Daoy (cell line): ENCODE data around the gene IQGAP2. TPM values are rescaled to one million over a fixed set of nuclear protein-coding genes. Genes with fewer than 3 reads are reported as not detected.
A peak's percentile ranks its signal among the peaks of the same experiment; 100 is the strongest.
"Not testable (repeated sequence)": the region's sequence is repeated elsewhere in the genome, so short reads cannot be mapped to it uniquely, and the experiment has no call there.

Experiments
- DNase-seq: peaks from one replicate; pipeline ENCODE4 v3.0.0-alpha.2; 2015; ENCODE audit warnings: low read depth
- total RNA-seq: library from RNA; depleted of rRNA; stranded (reverse); fragments of >200 nt; shearing (Covaris generic); gene quantifications from 2 replicates; pipeline ENCODE4 v1.2.3, GENCODE V29; 2014

IQGAP2 gene
- total RNA-seq, 1 experiment from 2014 or later: 6.9 TPM

DNA sequence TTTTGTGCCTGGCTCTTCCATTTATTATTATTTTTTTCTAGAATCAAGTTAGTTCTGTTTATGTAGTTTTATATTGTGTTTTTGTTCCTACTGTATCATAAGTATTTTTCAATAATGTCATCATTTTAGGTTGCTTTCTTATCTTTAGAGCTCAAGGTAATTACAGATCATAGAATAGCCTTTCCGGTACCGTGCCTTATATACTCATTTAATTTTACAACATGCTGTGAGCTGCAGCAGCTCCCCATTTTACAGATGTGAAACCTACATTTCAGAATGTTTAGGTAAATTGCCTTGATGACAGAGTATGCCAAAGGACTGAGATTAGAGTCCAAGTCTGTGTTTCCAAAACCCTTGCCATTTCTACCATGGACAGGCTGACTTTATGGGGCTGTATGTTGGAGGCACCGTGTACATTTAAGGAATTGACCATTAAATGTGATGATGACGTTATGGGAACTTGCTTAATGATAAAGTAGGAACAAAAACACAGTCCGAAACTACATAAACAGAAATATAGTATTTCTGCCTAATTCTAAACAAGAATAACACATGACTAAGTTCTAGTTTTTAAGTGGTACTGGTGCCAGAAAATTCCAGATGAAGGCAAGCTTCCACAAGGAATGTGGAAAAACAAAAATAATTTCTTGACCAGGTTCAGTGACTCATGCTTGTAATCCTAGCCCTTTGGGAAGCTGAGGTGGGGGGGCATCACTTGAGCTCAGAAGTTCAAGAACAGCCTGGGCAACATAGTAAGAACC, 97.7 kb downstream of the IQGAP2 start:
- peak; percentile 72 for DNase-seq

GRCh38 chr5:76503929-76504328, 100.8 kb downstream of the IQGAP2 start:
- DNase-seq: no peak

DNA sequence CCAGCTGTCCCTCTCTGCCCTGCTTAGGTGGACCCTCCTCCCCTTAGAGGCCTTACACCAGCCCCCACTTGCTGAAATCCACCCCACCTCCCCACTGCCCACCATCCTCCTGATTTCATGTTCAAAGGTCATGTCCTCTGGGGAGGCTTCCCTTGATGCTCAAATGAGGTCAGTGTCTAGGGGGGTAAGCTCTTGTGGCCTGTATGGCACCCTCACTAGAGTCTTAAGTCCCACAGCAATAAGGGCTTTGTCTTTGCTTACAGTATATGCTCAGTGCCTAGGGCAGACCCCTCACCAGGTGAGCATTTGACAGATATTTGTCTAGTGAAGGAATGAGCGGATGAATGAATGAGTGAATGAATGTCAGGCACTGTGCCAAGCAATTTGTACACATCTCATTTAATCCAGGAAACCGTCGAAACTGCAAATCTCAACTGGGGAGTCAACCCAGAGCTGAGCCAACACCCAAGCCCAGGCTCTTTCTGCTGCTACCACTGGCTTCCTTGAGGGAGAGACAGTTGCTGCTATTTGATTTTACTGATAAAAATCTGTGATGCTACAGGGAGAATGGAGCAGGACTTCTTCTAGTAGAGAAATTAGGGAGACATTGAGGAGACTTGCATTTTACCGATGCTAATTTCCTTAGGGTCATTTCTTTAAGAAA, 101.9 kb downstream of the IQGAP2 start:
- no peak for DNase-seq

GRCh38 chr5:76513476-76513875, 110.4 kb downstream of the IQGAP2 start:
- DNase-seq: no peak

GRCh38 chr5:76514292-76514691, 111.2 kb downstream of the IQGAP2 start:
- no peak for DNase-seq

- no peak for DNase-seq
These were observed 111.6 kb downstream of the IQGAP2 start for GRCh38 chr5:76514713-76515112.

DNA sequence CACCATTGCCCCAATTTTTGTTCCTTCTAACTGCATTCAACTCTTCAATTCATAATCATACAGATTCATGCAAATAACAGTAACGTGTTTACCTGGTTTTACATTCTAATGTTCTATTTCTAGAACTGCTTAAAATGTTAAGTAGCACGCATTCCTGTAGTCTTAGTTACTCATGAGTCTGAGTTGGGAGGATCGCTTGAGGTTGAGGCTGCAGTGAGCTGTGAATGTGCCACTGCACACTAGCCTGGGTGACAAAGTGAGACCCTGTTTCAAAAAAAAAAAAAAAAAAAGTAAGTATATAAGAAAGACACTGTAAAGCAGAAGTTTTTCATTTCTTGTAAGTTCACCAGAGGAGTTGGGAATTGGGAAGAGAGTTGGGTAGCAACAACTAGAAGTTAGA, 114.2 kb downstream of the IQGAP2 start:
- no peak for DNase-seq

DNA sequence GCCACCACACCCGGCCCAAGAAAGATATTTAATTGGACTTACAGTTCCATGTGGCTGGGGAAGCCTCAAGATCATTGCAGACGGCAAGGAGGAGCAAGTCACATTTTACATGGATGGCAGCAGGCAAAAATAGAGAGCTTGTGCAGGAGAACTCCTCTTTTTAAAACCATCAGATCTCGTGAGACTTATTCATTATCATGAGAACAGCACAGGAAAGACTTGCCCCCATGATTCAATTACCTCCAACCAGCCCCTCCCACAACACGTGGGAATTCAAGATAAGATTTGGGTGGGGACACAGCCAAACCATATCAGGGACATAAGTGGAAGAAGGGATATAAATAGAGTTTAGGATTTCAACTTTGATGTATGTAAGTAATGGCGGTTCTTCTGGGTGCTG, 115.2 kb downstream of the IQGAP2 start:
- not testable (repeated sequence) for DNase-seq

GRCh38 chr5:76521240-76521758, 118.2 kb downstream of the IQGAP2 start:
- DNase-seq: peak; percentile 39

- DNase-seq: no peak
These were observed 119.2 kb downstream of the IQGAP2 start for GRCh38 chr5:76522103-76522935.

GRCh38 chr5:76524101-76524835, 121.2 kb downstream of the IQGAP2 start:
- DNase-seq: no peak

DNA sequence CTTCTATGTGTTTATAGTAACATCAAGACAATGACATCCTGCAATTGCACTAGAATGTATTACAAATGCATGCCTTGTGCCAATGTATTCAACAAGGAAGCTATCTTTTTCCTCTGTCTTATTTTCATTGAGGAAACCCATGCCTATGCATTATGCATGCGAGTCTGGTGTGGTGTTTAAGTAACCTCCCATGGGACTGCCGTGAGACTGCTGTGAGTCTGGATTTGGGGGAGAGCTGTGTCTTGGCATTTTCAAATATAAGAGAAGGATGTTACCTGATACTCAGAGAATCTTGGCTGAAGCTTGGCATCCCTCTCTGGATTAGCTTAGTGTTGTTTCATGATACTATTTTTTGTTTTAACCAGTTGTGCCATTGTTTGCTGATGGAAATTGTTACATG, 121.8 kb downstream of the IQGAP2 start:
- peak; percentile 47 for DNase-seq

DNA sequence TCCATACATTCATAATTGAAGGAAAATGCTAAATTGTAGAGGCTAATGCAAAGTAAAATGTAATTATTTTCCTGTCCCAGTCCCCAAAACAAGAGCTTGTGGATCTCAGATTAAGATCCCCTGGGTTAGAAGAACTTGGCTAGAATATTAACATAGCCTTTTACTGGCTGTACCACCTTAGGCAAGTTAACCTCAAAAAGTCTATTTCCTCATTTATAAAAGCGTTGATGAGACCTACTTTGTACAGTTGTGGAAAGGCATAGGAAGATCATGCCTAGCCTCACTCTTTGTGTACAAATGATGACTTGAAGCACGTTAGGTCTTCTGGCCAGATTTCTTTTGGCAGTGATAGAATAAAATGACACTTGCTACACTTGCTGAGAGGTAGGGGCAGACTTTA, 122.9 kb downstream of the IQGAP2 start:
- DNase-seq: no peak

DNA sequence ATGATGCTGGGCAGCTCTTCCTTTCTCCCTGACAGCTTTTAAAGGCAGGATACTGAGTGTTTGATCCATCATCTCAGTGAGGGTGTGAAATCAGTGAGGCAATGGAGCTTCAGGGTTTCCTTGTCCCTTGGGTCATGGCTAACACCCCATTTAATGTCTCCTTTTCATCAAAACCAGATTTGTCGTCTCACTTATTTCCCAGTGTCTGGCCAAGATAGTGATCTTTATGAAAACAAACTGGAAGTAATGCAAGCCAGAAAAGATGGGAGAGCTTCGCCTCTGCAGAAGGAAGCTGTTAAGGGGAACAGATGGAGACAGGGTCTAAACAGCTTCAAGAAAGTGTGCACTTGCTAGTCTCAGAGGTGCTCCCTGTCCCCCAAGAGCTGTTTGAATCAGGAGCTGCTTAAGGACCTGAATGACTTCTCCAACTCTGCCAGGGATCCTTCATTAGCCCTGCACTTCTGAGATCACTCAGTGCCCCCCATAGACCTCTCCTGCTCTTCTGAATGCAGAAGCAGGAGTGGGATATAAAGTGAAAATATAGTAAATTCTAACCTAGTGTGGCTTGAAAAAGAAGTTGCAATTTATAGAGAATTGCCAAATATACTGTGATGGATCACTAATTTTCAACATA, 124.0 kb downstream of the IQGAP2 start:
- DNase-seq: no peak

GRCh38 chr5:76527685-76528161, 124.6 kb downstream of the IQGAP2 start:
- DNase-seq: peak; percentile 39

- no peak for DNase-seq
These were observed 125.7 kb downstream of the IQGAP2 start for GRCh38 chr5:76528547-76529331.

GRCh38 chr5:76529464-76530344, 126.6 kb downstream of the IQGAP2 start:
- no peak for DNase-seq

DNA sequence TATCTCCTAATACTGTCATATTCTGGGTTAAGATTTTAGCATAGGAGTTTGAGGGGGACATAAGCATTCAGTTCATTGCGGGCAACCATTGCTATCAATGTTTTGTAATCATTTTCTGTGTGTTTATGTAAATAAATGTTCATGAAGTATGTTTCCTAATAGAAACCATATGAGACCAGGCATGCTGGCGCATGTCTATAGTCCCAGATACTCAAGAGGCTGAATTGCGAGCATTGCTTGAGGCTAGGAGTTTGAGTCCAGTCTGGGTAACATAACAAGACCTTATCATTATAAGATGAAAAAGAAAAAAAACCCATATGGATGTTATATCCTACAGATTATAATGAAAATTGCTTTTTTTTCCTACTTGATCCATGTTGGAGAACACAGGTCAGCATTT, 129.0 kb downstream of the IQGAP2 start:
- no peak for DNase-seq

DNA sequence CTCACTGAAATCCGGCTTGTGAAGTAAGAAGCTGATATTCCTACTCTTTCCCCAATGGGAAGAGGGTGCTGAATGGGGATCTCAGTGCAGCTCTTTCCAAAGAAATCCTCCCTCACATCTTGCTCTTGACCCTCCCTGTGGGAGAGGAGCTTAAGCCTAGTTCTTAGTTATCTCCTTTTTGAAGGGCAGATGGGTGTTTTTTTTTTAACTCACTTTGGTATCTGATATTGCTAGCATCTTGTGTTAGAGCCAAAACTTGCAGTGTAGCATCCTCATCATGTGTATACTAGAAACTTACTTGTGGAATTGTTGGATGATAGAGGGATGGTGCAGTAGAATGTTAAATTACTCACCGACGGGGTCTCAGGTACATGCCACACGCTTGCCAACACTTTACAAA, 129.9 kb downstream of the IQGAP2 start:
- DNase-seq: no peak
